ENCODE measurements around the gene USH1G.

USH1G gene

DNA sequence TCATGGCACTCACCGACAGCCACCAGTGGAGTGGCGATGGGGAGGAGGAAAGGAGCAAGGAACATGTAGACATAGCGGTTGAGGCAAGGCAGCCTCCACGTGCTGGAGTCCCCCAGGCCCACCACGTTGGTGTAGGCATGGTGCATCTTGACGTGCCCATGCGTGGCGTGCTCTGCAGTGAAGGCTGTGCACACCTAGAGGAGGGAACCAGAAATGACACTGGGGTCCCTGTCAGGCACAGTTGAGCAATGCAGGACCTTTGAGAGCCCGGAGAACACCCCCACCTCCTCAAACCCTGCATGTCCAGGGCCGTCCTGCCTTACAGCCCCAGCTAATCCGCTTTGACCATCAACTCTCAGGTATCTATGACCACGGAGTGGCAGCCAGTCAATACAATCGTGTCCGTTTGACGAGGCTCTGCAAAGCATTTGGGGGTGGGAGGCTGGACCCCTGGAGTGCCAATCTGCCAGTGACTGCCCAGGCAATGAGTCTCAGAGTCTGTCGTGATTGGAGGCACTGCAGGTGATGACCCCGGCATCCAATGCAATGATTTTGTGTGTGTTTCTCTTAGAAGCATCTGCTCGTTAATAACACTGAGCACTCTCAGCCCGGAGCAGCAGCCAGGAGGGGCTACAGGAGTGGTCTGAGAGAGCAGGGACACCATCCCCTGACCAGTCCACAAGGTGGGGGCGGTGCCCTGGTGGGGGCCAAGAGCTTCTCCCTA is 40.4 kb downstream of the USH1G start:
- Histone ChIP-seq H3K4me3 (ENCODE audit: insufficient read depth, low read length, poor library complexity, severe bottlenecking) (no peak overlapping the region), H3K27ac (ENCODE audit: low read depth, low read length) (no peak overlapping the region), H3K4me2 (ENCODE audit: low read depth, low read length, poor library complexity, severe bottlenecking) (no peak overlapping the region), H3K27me3 (ENCODE audit: low read length) (no peaks in the 10 kb centered on the region), H3K9me2 (replicated peaks; ENCODE audit: insufficient read depth, low read length) (no peaks in the 10 kb centered on the region), H3F3A (ENCODE audit: insufficient read depth) (no peaks in the 10 kb centered on the region), H3K9me3 (ENCODE audit: insufficient read depth, low read length) (no peaks in the 10 kb centered on the region), H4K20me1 (ENCODE audit: low read depth, low read length) (no peaks in the 10 kb centered on the region), H2AFZ (ENCODE audit: low read depth, low read length, severe bottlenecking) (no peak overlapping the region), H3K9ac (ENCODE audit: low read length) (no peak overlapping the region), H3K79me2 (ENCODE audit: insufficient read depth, low read length) (no peaks in the 10 kb centered on the region), H3K36me3 (ENCODE audit: low read length) (no peaks in the 10 kb centered on the region)
- TF ChIP-seq, protein P1, sequence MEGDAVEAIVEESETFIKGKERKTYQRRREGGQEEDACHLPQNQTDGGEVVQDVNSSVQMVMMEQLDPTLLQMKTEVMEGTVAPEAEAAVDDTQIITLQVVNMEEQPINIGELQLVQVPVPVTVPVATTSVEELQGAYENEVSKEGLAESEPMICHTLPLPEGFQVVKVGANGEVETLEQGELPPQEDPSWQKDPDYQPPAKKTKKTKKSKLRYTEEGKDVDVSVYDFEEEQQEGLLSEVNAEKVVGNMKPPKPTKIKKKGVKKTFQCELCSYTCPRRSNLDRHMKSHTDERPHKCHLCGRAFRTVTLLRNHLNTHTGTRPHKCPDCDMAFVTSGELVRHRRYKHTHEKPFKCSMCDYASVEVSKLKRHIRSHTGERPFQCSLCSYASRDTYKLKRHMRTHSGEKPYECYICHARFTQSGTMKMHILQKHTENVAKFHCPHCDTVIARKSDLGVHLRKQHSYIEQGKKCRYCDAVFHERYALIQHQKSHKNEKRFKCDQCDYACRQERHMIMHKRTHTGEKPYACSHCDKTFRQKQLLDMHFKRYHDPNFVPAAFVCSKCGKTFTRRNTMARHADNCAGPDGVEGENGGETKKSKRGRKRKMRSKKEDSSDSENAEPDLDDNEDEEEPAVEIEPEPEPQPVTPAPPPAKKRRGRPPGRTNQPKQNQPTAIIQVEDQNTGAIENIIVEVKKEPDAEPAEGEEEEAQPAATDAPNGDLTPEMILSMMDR (IDR thresholded peaks at IDR 0.05; ENCODE audit: insufficient read depth, low read length, poor library complexity, severe bottlenecking): no peak
- TF ChIP-seq EZH2phosphoT487 (conservative IDR thresholded peaks at IDR 0.05; ENCODE audit: low read length): no peak

DNA sequence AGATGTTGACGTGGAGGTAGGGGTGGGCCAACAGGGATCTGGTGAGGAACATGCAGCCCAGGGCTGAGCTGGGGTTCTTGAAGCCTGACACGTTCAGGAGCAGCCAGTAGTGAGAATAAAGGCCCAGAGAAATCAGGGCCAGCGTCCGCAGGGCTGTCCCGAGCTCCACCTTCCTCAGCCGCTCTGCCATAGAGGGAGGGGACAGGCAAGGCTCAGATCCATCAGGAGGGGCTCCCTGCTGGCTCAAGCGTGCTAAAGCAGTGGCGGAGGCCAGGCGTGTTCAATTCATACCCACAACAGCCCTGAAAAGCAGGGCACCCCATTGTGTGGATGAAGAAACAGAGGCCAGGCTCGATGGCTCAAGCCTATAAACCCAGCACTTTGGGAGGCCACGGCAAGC is 42.0 kb downstream of the USH1G start:
- H3K9me3 ChIP-seq (ENCODE audit: insufficient read depth, low read length): no peaks in the 10 kb centered on the region
- no peaks in the 10 kb centered on the region for H4K20me1 ChIP-seq (ENCODE audit: low read depth, low read length)
- no peak overlapping the region for H2AFZ ChIP-seq (ENCODE audit: low read depth, low read length, severe bottlenecking)
- no peak overlapping the region for H3K27ac ChIP-seq (ENCODE audit: low read depth, low read length)
- no peaks in the 10 kb centered on the region for H3K79me2 ChIP-seq (ENCODE audit: insufficient read depth, low read length)
- H3K9ac ChIP-seq (ENCODE audit: low read length): no peak overlapping the region
- H3K4me2 ChIP-seq (ENCODE audit: low read depth, low read length, poor library complexity, severe bottlenecking): no peak overlapping the region
- no peaks in the 10 kb centered on the region for H3K9me2 ChIP-seq (replicated peaks; ENCODE audit: insufficient read depth, low read length)
- H3K4me3 ChIP-seq (ENCODE audit: insufficient read depth, low read length, poor library complexity, severe bottlenecking): no peak overlapping the region
- TF ChIP-seq, protein P1 (IDR thresholded peaks at IDR 0.05; ENCODE audit: insufficient read depth, low read length, poor library complexity, severe bottlenecking): no peak
- no peak for TF ChIP-seq EZH2phosphoT487 (conservative IDR thresholded peaks at IDR 0.05; ENCODE audit: low read length)
- H3K27me3 ChIP-seq (ENCODE audit: low read length): no peaks in the 10 kb centered on the region
- no peaks in the 10 kb centered on the region for H3K36me3 ChIP-seq (ENCODE audit: low read length)
- no peaks in the 10 kb centered on the region for H3F3A ChIP-seq (ENCODE audit: insufficient read depth)

DNA sequence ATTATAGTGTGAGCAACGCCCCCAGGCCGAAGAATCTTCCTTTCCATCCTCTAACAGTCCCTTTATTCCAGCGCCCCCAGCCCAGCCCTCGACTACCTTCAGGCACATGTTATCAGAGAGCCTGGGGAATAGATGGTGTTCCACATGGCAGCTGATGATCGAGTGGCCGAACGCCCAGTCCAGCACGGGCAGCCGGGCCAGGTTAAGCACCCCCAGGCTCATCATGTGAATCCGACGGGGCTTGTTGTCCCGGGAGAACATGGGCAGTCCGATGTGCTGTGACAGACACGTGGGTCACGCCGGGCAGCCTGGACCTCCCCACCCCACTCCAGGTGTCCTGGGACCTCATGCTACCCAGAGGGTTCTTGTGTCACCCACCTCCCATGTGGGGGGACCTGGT is 43.7 kb downstream of the USH1G start:
- no peaks in the 10 kb centered on the region for H3K36me3 ChIP-seq (ENCODE audit: low read length)
- no peak overlapping the region for H3K27ac ChIP-seq (ENCODE audit: low read depth, low read length)
- H3K27me3 ChIP-seq (ENCODE audit: low read length): no peaks in the 10 kb centered on the region
- H3K9me2 ChIP-seq (replicated peaks; ENCODE audit: insufficient read depth, low read length): no peaks in the 10 kb centered on the region
- no peaks in the 10 kb centered on the region for H3K79me2 ChIP-seq (ENCODE audit: insufficient read depth, low read length)
- no peak overlapping the region for H3K4me3 ChIP-seq (ENCODE audit: insufficient read depth, low read length, poor library complexity, severe bottlenecking)
- H3F3A ChIP-seq (ENCODE audit: insufficient read depth): no peaks in the 10 kb centered on the region; the same call in 1 of the 2 replicates
- H2AFZ ChIP-seq (ENCODE audit: low read depth, low read length, severe bottlenecking): no peak overlapping the region
- no peaks in the 10 kb centered on the region for H3K9me3 ChIP-seq (ENCODE audit: insufficient read depth, low read length)
- no peak overlapping the region for H3K4me2 ChIP-seq (ENCODE audit: low read depth, low read length, poor library complexity, severe bottlenecking)
- TF ChIP-seq EZH2phosphoT487 (conservative IDR thresholded peaks at IDR 0.05; ENCODE audit: low read length): no peak
- TF ChIP-seq, protein P1 (IDR thresholded peaks at IDR 0.05; ENCODE audit: insufficient read depth, low read length, poor library complexity, severe bottlenecking): no peak
- no peaks in the 10 kb centered on the region for H4K20me1 ChIP-seq (ENCODE audit: low read depth, low read length)
- H3K9ac ChIP-seq (ENCODE audit: low read length): no peak overlapping the region
